ENCODE results near the gene ARL16.

ARL16 gene

GRCh38 chr17:81712468-81713003 is 28.9 kb upstream of the ARL16 start:
- DNase-seq: no peak

GRCh38 chr17:81711814-81712467 is 28.3 kb upstream of the ARL16 start, which contains the start of gene SLC25A10:
SLC25A10 (plus strand) TSS chr17:81712284; CDS start chr17:81712427, 143 bp downstream.
- DNase-seq: peak; percentile 70

- no peak for DNase-seq
These were observed 27.1 kb upstream of the ARL16 start for GRCh38 chr17:81710514-81711308.

DNA sequence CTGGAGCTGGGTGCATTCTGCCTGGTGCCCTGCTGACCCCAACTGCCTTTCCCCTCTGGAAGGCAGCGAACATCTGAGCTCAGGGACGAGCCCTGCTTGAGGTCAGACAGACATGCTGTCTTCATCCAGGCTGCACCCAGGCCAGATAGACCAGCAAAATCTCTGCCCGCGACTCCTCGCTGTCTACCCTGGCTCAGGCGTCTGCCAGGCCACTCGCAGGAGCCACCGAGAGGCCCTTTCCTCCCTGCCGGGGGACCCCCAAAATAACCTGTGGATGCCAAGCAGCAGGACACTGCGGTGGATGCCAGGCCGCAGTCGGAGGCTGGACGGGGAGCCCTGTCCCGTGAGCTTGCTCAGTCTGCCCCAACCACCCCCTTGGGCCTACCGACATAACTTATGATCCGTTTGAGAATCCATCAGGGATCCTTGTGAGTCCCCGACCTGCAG is 25.2 kb upstream of the ARL16 start:
- DNase-seq: no peak

GRCh38 chr17:81707725-81708646 is 24.4 kb upstream of the ARL16 start:
- DNase-seq: no peak

GRCh38 chr17:81706757-81707624 is 23.4 kb upstream of the ARL16 start:
- no peak for DNase-seq

DNA sequence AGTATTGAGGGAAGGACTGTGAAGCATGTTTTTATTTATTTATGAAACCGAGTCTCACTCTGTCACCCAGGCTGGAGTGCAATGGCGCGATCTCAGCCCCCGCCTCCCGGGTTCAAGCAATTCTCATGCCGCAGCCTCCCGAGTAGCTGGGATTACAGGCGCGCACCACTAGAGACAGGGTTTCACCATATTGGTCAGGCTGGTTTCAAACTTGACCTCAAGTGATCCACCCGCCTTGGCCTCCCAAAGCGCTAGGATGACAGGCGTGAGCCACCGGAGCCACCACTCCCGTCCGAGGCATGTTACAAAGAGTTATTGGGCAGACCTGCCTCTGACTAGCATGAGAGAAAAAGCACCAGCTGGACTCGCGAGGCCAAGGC is 22.6 kb upstream of the ARL16 start:
- DNase-seq: no peak

GRCh38 chr17:81705518-81706231 is 22.1 kb upstream of the ARL16 start:
- DNase-seq: no peak

DNA sequence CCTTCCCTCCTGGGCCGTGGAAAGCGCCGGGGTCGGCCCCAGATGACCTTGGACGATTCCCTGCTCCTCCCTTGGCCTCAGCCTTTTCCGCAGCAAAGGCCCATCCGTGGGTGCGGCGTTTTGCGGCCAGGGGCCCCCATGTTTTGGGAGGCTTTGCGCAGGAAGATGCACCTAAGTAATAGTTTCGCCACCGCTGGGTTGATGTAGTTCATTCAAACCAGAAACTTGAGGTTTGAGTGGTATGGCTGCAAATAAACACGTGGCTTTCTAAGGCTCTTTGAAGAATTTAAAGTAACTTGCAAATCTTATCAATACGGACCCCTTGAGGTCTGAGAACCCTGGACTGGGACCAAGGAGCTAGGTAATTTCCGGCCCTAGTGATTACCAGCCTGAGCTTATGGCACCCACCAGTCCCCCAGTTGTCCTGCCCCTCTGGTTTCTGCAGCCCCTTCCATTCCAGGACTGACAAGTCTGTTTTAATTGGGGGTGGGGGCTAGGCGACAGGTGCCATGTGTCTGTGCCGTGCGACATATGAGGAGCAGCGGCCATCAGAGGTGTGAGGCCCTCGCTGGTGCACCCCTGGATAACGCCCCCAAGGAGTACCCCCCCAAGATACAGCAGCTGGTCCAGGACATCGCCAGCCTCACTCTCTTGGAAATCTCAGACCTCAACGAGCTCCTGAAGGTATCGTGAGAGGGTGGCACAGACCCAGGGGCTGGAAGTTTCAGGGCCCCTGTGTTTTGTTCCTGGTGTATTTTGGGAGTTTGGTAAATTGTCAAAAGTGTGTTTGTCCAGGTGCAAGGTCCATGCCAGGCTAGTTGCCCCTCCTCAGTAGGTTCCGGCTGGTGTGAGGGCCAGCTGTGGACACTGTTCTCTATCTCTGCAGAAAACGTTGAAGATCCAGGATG is 20.4 kb upstream of the ARL16 start:
- DNase-seq: no peak

- DNase-seq: peak; percentile 95
These were observed 19.5 kb upstream of the ARL16 start, which contains the start of gene MRPL12 for GRCh38 chr17:81702934-81703746. MRPL12 (plus strand) TSS chr17:81703367; CDS start chr17:81703502, 135 bp downstream.

DNA sequence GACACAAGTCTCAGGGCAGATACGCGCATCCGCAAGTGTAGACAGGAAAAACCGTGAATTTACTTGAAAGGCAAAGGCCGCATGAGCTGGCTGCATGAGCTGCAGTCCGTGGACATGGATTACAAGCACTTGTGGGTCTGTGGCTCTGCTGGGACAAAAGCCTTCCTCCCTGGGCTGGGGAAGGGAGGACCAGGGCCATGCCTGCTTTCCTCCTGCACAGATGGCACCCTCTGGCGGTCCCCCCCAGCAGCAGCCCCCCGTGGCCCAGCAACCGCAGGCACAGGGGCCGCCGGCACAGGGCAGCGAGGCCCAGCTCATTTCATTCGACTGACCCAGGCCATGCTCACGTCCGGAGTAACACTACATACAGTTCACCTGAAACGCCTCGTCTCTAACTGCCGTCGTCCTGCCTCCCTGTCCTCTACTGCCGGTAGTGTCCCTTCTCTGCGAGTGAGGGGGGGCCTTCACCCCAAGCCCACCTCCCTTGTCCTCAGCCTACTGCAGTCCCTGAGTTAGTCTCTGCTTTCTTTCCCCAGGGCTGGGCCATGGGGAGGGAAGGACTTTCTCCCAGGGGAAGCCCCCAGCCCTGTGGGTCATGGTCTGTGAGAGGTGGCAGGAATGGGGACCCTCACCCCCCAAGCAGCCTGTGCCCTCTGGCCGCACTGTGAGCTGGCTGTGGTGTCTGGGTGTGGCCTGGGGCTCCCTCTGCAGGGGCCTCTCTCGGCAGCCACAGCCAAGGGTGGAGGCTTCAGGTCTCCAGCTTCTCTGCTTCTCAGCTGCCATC is 17.9 kb upstream of the ARL16 start:
- no peak for DNase-seq

DNA sequence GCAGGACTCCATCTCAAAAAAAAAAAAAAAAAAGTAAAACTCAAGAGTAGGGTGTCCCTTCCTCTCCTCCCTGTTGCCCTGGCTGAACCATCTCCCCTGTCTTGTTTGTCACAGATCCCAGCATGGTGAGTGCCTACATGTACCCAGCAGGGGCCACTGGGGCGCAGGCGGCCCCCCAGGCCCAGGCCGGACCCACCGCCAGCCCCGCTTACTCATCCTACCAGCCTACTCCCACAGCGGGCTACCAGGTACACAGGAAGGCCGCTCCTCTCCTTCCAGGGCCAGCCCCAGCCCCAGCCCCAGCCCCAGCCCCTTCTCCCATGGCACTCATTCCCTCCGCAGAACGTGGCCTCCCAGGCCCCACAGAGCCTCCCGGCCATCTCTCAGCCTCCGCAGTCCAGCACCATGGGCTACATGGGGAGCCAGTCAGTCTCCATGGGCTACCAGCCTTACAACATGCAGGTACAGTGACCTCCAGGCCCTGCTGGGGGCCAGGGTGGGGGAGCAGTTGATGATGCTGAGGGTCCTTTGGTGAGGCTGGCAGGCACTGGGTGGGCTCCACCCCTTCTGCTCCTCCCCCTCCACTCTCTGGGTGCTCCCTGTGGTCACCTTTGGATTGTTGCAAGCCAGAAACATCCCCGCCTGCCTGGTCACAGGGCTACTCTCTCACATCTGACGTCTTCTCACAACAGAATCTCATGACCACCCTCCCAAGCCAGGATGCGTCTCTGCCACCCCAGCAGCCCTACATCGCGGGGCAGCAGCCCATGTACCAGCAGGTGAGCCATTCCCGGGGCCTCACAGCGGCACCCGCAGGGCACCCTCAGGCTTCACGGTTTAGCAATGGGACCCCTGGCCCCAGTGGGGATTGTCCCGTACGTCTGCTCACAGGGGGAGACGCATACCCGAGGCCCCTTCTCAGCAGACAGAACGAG is 17.0 kb upstream of the ARL16 start:
- no peak for DNase-seq

DNA sequence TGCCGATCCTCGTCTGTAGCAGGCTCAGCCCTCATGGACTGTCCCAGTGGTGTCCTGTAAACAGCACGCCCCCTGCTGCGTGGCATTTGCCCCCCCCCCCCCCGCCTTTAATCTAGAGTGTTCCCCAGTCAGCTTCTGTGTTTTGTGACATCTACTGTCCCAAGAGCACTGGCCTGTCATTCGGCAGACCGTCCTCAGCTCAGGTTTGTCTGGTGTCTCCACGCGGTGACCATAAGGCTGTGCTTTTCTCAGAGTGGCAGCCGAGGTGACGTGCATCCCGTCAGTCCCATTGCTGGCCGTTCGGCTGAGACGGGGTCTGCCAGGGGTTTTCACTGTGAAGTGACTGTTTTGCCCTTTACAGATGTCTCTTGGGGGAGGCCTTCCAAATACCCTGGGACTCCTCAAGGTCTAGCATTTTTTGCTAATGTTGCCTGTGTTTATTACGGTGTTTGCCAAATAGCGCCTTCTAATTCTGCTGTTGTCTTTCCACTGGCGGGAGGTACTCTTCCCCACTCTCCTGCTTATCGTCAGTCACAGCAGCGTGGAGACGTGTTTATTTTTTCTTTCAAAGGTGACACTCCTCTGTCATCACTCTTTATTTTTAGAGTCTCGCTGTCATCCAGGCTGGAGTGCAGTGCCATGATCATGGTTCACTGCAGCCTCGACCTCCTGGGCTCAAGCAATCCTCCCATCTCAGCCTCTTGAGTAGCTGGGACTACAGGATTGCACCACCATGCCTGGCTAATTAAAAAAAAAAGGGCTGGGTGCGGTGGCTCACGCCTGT is 13.9 kb upstream of the ARL16 start:
- no peak for DNase-seq

DNA sequence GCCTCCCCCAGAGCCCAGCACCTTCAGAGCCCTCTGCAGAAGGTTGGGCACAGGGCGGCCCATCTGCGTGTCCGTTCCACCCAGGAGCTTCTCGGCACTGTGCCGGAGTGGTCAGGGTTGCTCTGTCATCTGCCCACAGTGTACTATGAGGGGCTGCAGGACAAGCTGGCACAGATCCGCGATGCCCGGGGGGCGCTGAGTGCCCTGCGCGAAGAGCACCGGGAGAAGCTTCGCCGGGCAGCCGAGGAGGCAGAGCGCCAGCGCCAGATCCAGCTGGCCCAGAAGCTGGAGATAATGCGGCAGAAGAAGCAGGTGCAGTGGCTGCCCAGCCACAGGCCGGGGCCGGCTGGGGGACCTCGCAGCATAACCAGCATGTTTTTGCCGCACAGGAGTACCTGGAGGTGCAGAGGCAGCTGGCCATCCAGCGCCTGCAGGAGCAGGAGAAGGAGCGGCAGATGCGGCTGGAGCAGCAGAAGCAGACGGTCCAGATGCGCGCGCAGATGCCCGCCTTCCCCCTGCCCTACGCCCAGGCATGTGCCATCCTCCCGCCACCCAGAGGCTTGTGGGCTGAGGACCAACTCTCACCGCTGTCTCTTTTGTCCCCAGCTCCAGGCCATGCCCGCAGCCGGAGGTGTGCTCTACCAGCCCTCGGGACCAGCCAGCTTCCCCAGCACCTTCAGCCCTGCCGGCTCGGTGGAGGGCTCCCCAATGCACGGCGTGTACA is 12.8 kb upstream of the ARL16 start:
- no peak for DNase-seq

DNA sequence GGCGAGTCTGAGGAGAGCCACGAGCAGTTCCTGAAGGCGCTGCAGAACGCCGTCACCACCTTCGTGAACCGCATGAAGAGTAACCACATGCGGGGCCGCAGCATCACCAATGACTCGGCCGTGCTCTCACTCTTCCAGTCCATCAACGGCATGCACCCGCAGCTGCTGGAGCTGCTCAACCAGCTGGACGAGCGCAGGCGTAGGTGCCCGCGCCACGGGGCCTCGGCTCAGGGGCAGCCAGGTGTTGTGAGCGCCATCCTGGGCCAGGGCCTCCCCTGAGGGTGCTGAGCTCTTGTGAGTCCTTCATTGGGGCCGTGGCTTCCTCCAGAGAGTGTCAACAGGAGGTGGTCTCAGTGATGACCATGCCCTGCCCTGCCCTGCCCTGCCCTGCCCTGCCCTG is 12.2 kb upstream of the ARL16 start:
- DNase-seq: no peak

GRCh38 chr17:81695211-81695610 is 11.6 kb upstream of the ARL16 start:
- DNase-seq: no peak
